ENCODE results near the gene FOXP1.

FOXP1 gene

GRCh38 chr3:71436337-71436736 lies 147.2 kb downstream of the FOXP1 start:
- TF ChIP-seq POLR2AphosphoS5 (IDR thresholded peaks at IDR 0.05; ENCODE audit: low read depth, low read length) (no peak), REST (IDR thresholded peaks at IDR 0.05; ENCODE audit: insufficient read depth in 1 of 2, low read depth in 2 of 2, low read length in 2 of 2) (no peak), TAF1 (IDR thresholded peaks at IDR 0.05; ENCODE audit: borderline replicate concordance, insufficient read depth, low read length) (no peak), SIN3A (IDR thresholded peaks at IDR 0.05; ENCODE audit: borderline replicate concordance, insufficient read depth, low read length) (no peak), FOXP2 (optimal IDR thresholded peaks at IDR 0.05; ENCODE audit: borderline replicate concordance, extremely low read depth, extremely low read length, insufficient read depth) (no peak)

GRCh38 chr3:71433631-71434030 lies 149.9 kb downstream of the FOXP1 start:
- no peak for TF ChIP-seq POLR2AphosphoS5 (IDR thresholded peaks at IDR 0.05; ENCODE audit: low read depth, low read length)
- TF ChIP-seq TAF1 (IDR thresholded peaks at IDR 0.05; ENCODE audit: borderline replicate concordance, insufficient read depth, low read length), result no peak
- no peak for TF ChIP-seq SIN3A (IDR thresholded peaks at IDR 0.05; ENCODE audit: borderline replicate concordance, insufficient read depth, low read length)
- no peak for TF ChIP-seq REST (IDR thresholded peaks at IDR 0.05; ENCODE audit: insufficient read depth in 1 of 2, low read depth in 2 of 2, low read length in 2 of 2)

GRCh38 chr3:71432044-71432975 lies 151.2 kb downstream of the FOXP1 start:
- TF ChIP-seq SIN3A (IDR thresholded peaks at IDR 0.05; ENCODE audit: borderline replicate concordance, insufficient read depth, low read length), result no peak
- no peak for TF ChIP-seq REST (IDR thresholded peaks at IDR 0.05; ENCODE audit: insufficient read depth in 1 of 2, low read depth in 2 of 2, low read length in 2 of 2)

- no peak for TF ChIP-seq POLR2AphosphoS5 (IDR thresholded peaks at IDR 0.05; ENCODE audit: low read depth, low read length)
- no peak for TF ChIP-seq REST (IDR thresholded peaks at IDR 0.05; ENCODE audit: insufficient read depth in 1 of 2, low read depth in 2 of 2, low read length in 2 of 2)
- TF ChIP-seq FOXP2 (optimal IDR thresholded peaks at IDR 0.05; ENCODE audit: borderline replicate concordance, extremely low read depth, extremely low read length, insufficient read depth), result no peak
- TF ChIP-seq SIN3A (IDR thresholded peaks at IDR 0.05; ENCODE audit: borderline replicate concordance, insufficient read depth, low read length), result no peak
These were observed 152.5 kb downstream of the FOXP1 start for GRCh38 chr3:71430941-71431552.
